HL-60 (cell line): ENCODE results near the gene UBXN4.

ENCODE experiments used
- POLR2AphosphoS5 ChIP-seq: IDR thresholded peaks from 2 replicates; pipeline ENCODE4 v1.6.1; 2012; ENCODE audit warnings: low read depth
- REST ChIP-seq: IDR thresholded peaks from 2 replicates; pipeline ENCODE4 v1.6.1; 2012; ENCODE audit warnings: low read depth; ENCODE audit not compliant: insufficient replicate concordance
- SPI1 ChIP-seq: IDR thresholded peaks from 2 replicates; pipeline ENCODE4 v1.6.1; 2012; ENCODE audit warnings: low read depth, mild to moderate bottlenecking, borderline replicate concordance
- TF ChIP-seq, protein P1 (sequence below): IDR thresholded peaks from one replicate; pipeline ENCODE4 v1.5.1; 2011; ENCODE audit warnings: low read length, control low read depth, inconsistent platforms; ENCODE audit not compliant: insufficient read depth

GRCh38 chr2:135783439-135783838 lies 41.8 kb downstream of the UBXN4 start:
- TF ChIP-seq POLR2AphosphoS5 (no peak), REST (no peak), SPI1 (no peak)
- TF ChIP-seq, protein P1, sequence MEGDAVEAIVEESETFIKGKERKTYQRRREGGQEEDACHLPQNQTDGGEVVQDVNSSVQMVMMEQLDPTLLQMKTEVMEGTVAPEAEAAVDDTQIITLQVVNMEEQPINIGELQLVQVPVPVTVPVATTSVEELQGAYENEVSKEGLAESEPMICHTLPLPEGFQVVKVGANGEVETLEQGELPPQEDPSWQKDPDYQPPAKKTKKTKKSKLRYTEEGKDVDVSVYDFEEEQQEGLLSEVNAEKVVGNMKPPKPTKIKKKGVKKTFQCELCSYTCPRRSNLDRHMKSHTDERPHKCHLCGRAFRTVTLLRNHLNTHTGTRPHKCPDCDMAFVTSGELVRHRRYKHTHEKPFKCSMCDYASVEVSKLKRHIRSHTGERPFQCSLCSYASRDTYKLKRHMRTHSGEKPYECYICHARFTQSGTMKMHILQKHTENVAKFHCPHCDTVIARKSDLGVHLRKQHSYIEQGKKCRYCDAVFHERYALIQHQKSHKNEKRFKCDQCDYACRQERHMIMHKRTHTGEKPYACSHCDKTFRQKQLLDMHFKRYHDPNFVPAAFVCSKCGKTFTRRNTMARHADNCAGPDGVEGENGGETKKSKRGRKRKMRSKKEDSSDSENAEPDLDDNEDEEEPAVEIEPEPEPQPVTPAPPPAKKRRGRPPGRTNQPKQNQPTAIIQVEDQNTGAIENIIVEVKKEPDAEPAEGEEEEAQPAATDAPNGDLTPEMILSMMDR = no peak
